Thyroid gland (tissue), 4 donors: ENCODE data around the gene EZH2. TPM values are rescaled to one million over a fixed set of nuclear protein-coding genes. Genes with fewer than 3 reads are reported as not detected.

Experiments
- DNase-seq, 2 donors: peaks; one replicate each; pipeline ENCODE4 v3.0.0-alpha.2; 2019
- H3K27ac ChIP-seq, 3 donors: fragments of 200-600 bp; sonication (generic); 1 replicate in 2 of 3; 2 replicates in 1 of 3; pipeline ENCODE4 v1.5.1; 2016 to 2019; ENCODE audit warnings: mild to moderate bottlenecking in 1 of 3, moderate library complexity in 1 of 3
- H3K27me3 ChIP-seq: fragments of 200-600 bp; sonication (generic); one replicate; pipeline ENCODE4 v1.5.1; 2019
- H3K36me3 ChIP-seq, 2 donors: fragments of 200-600 bp; sonication (generic); one replicate each; pipeline ENCODE4 v1.5.1; 2016 to 2019
- H3K4me1 ChIP-seq, 2 donors: fragments of 200-600 bp; sonication (generic); one replicate each; pipeline ENCODE4 v1.5.1; 2017 to 2019
- H3K4me3 ChIP-seq, 3 donors: fragments of 200-600 bp; sonication (generic); replicated peaks in 1 of 3; 1 replicate in 2 of 3; 2 replicates in 1 of 3; pipeline ENCODE4 v1.5.1; 2016; ENCODE audit warnings: mild to moderate bottlenecking in 1 of 3
- H3K9me3 ChIP-seq: fragments of 200-600 bp; sonication (generic); one replicate; pipeline ENCODE4 v1.5.1; 2017
- CTCF ChIP-seq, 6 experiments: fragments of 200-600 bp in 3 of 6; fragments of 450-650 bp in 3 of 6; sonication (generic) in 3 of 6; IDR thresholded peaks; one replicate each; pipeline ENCODE4 v1.5.1; 2016 to 2019; ENCODE audit warnings: antibody characterized with exemption in 6 of 6, mild to moderate bottlenecking in 2 of 6, inconsistent platforms in 1 of 6, moderate library complexity in 1 of 6
- POLR2A ChIP-seq, 2 donors: fragments of 450-650 bp; IDR thresholded peaks; one replicate each; pipeline ENCODE4 v1.6.1; 2017; ENCODE audit warnings: antibody characterized with exemption in 2 of 2, mild to moderate bottlenecking in 2 of 2, moderate library complexity in 1 of 2
- WGBS, 2 donors: methylation state at CpG; one replicate each; pipeline ENCODE4 v1.1.5; 2017; 5-methylcytosine and 5-hydroxymethylcytosine counted together
- intact Hi-C: fragments of 100-400 bp; cut with DNase I; formaldehyde crosslinking; loops from one replicate; pipeline ENCODE4 v1.15.1; 2023
- total RNA-seq, 4 donors: library from RNA; depleted of rRNA; stranded (reverse); fragments of >200 nt; gene quantifications; one replicate each; pipeline ENCODE4 v1.2.3, GENCODE V29; 2016

Gene EZH2
- total RNA-seq, 4 donors from 2014 or later = 0.75 to 1.1 (median 0.86) TPM

- Histone ChIP-seq H3K36me3 (peaks cover 67 to 68% of the 10 kb centered on the region in 2 donors), H3K9me3 (no peaks in the 10 kb centered on the region), H3K4me3 (no peak overlapping the region), H3K4me1 (no peaks in the 10 kb centered on the region), H3K27ac (no peak overlapping the region), H3K27me3 (no peaks in the 10 kb centered on the region)
- 96 to 99% methylated on average over 3 of the region's 3 CpGs for WGBS, 2 donors
- intact Hi-C loops = no loop called here
- no peak for DNase-seq
- TF ChIP-seq POLR2A (IDR thresholded peaks at IDR 0.05) = no peak
Measured at GRCh38 chr7:148794476-148794875, 89.6 kb downstream of the EZH2 start.

- 98 to 100% methylated on average over 1 of the region's 1 CpG for WGBS, 2 donors
- TF ChIP-seq POLR2A (IDR thresholded peaks at IDR 0.05) (no peak), CTCF (IDR thresholded peaks at IDR 0.05) (no peak)
- intact Hi-C loops = no loop called here
- no peak for DNase-seq
- no peak overlapping the region for H3K4me3 ChIP-seq
- no peaks in the 10 kb centered on the region for H3K4me1 ChIP-seq
- no peak overlapping the region for H3K27ac ChIP-seq
- no peaks in the 10 kb centered on the region for H3K9me3 ChIP-seq
- H3K36me3 ChIP-seq = peaks cover 67% of the 10 kb centered on the region in 2 donors
- H3K27me3 ChIP-seq = no peaks in the 10 kb centered on the region
Measured at GRCh38 chr7:148793590-148793989, 90.5 kb downstream of the EZH2 start.

- Histone ChIP-seq H3K27me3 (no peaks in the 10 kb centered on the region), H3K4me3 (no peak overlapping the region), H3K9me3 (no peaks in the 10 kb centered on the region), H3K4me1 (no peaks in the 10 kb centered on the region), H3K36me3 (peaks cover 76 to 82% of the 10 kb centered on the region in 2 donors), H3K27ac (no peak overlapping the region)
- TF ChIP-seq POLR2A (IDR thresholded peaks at IDR 0.05) (no peak), CTCF (IDR thresholded peaks at IDR 0.05) (no peak)
- no peak for DNase-seq
- intact Hi-C loops = no loop called here
- WGBS, 2 donors = 93 to 95% methylated on average over 15 of the region's 15 CpGs
Measured at GRCh38 chr7:148791546-148791945, 92.5 kb downstream of the EZH2 start.

GRCh38 chr7:148790850-148791249, 93.2 kb downstream of the EZH2 start:
- H3K9me3 ChIP-seq = no peaks in the 10 kb centered on the region
- no peak overlapping the region for H3K27ac ChIP-seq
- H3K4me1 ChIP-seq = no peaks in the 10 kb centered on the region
- no peak overlapping the region for H3K4me3 ChIP-seq
- no peaks in the 10 kb centered on the region for H3K27me3 ChIP-seq
- DNase-seq = no peak
- 95 to 100% methylated on average over 2 of the region's 2 CpGs for WGBS, 2 donors
- H3K36me3 ChIP-seq = peaks cover 74 to 79% of the 10 kb centered on the region in 2 donors
- intact Hi-C loops = no loop called here
- TF ChIP-seq CTCF (IDR thresholded peaks at IDR 0.05) (no peak), POLR2A (IDR thresholded peaks at IDR 0.05) (no peak)

GRCh38 chr7:148790131-148790726, 93.9 kb downstream of the EZH2 start:
- intact Hi-C loops = no loop called here
- TF ChIP-seq POLR2A (IDR thresholded peaks at IDR 0.05) (no peak), CTCF (IDR thresholded peaks at IDR 0.05) (no peak)
- Histone ChIP-seq H3K4me1 (no peaks in the 10 kb centered on the region), H3K27ac (no peak overlapping the region), H3K4me3 (no peak overlapping the region), H3K27me3 (no peaks in the 10 kb centered on the region), H3K36me3 (peaks cover 74 to 78% of the 10 kb centered on the region in 2 donors), H3K9me3 (no peaks in the 10 kb centered on the region)
- no peak for DNase-seq
- 96 to 97% methylated on average over 8 of the region's 8 CpGs for WGBS, 2 donors
